GM23248 (cell line): ENCODE measurements around the gene EMP2. TPM values are rescaled to one million over a fixed set of nuclear protein-coding genes. Genes with fewer than 3 reads are reported as not detected.

Experiments
- DNase-seq: peaks from one replicate; pipeline ENCODE4 v3.0.0-alpha.2; 2015
- H2AFZ ChIP-seq: fragments of 200-600 bp; sonication (generic); 2 replicates; pipeline ENCODE4 v1.6.1; 2016; ENCODE audit warnings: antibody characterized with exemption
- H3F3A ChIP-seq: fragments of 200-600 bp; sonication (generic); 2 replicates; pipeline ENCODE4 v1.6.1; 2016; ENCODE audit warnings: mild to moderate bottlenecking, antibody characterized with exemption, mixed run types; ENCODE audit not compliant: insufficient read depth
- H3K27ac ChIP-seq: fragments of 200-600 bp; sonication (generic); 2 replicates; pipeline ENCODE4 v1.5.1; 2016; ENCODE audit warnings: mild to moderate bottlenecking
- H3K27me3 ChIP-seq: fragments of 200-600 bp; sonication (generic); replicated peaks from 2 replicates; pipeline ENCODE4 v1.6.1; 2016; ENCODE audit warnings: mild to moderate bottlenecking; ENCODE audit not compliant: insufficient read depth
- H3K36me3 ChIP-seq: fragments of 200-600 bp; sonication (generic); 2 replicates; pipeline ENCODE4 v1.6.1; 2016; ENCODE audit warnings: low read depth, mild to moderate bottlenecking
- H3K4me1 ChIP-seq: fragments of 200-600 bp; sonication (generic); 2 replicates; pipeline ENCODE4 v1.6.1; 2016; ENCODE audit warnings: mild to moderate bottlenecking; ENCODE audit not compliant: insufficient read depth
- H3K4me2 ChIP-seq: fragments of 200-600 bp; sonication (generic); one replicate; pipeline ENCODE4 v1.6.1; 2016; ENCODE audit warnings: mild to moderate bottlenecking; ENCODE audit not compliant: unreplicated experiment
- H3K4me3 ChIP-seq: fragments of 200-600 bp; sonication (generic); 2 replicates; pipeline ENCODE4 v1.5.1; 2016; ENCODE audit warnings: mild to moderate bottlenecking
- H3K79me2 ChIP-seq: fragments of 200-600 bp; sonication (generic); 2 replicates; pipeline ENCODE4 v1.6.1; 2016; ENCODE audit warnings: mild to moderate bottlenecking; ENCODE audit not compliant: insufficient read depth
- H3K9ac ChIP-seq: fragments of 200-600 bp; sonication (generic); 2 replicates; pipeline ENCODE4 v1.6.1; 2016; ENCODE audit warnings: mild to moderate bottlenecking
- H3K9me2 ChIP-seq: fragments of 200-600 bp; sonication (generic); 2 replicates; pipeline ENCODE4 v1.6.1; 2016; ENCODE audit warnings: mixed run types, mild to moderate bottlenecking, moderate library complexity; ENCODE audit not compliant: insufficient read depth
- H3K9me3 ChIP-seq: fragments of 200-600 bp; sonication (generic); one replicate; pipeline ENCODE4 v1.6.1; 2017; ENCODE audit warnings: low read depth
- H4K20me1 ChIP-seq: fragments of 200-600 bp; sonication (generic); 2 replicates; pipeline ENCODE4 v1.6.0; 2016; ENCODE audit not compliant: insufficient read depth
- EZH2 ChIP-seq: fragments of 200-600 bp; sonication (generic); IDR thresholded peaks from 2 replicates; pipeline ENCODE4 v1.6.1; 2018; ENCODE audit warnings: antibody characterized with exemption, mild to moderate bottlenecking; ENCODE audit not compliant: insufficient read depth, poor library complexity, severe bottlenecking
- EZH2phosphoT487 ChIP-seq: fragments of 200-600 bp; sonication (generic); IDR thresholded peaks from 2 replicates; pipeline ENCODE4 v1.6.1; 2018; ENCODE audit warnings: antibody characterized with exemption, moderate library complexity, mild to moderate bottlenecking, low read depth; ENCODE audit not compliant: insufficient read depth
- WGBS, 2 experiments: methylation state at CpG; one replicate each; pipeline ENCODE4 v1.1.6; 2015 to 2017; ENCODE audit warnings: low lambda C conversion rate in 2 of 2, low coverage in 1 of 2; ENCODE audit errors: missing lambda C conversion rate in 2 of 2; 5-methylcytosine and 5-hydroxymethylcytosine counted together
- in situ Hi-C: fragments of 300-500 bp; cut with MboI; formaldehyde crosslinking; loops from 2 replicates; pipeline ENCODE4 v1.15.0; 2020
- polyA plus RNA-seq: library from polyadenylated mRNA; unstranded; fragments of >200 nt; fragmentation: Nextera tagmentation; extraction: Ambion mirVana; gene quantifications from 2 replicates; pipeline ENCODE4 v1.2.1, GENCODE V29; 2016
- total RNA-seq: library from RNA; depleted of rRNA; stranded (reverse); fragments of >200 nt; shearing (Covaris generic); gene quantifications from 2 replicates; pipeline ENCODE4 v1.2.3, GENCODE V29; 2014

Gene EMP2
- total and polyA plus RNA-seq, 2 experiments from 2014 or later: 26.0 to 73.7 TPM

GRCh38 chr16:10611825-10612342, 31.5 kb upstream of the EMP2 start:
- H3K27me3 ChIP-seq: no peaks in the 10 kb centered on the region
- no peak overlapping the region for H2AFZ ChIP-seq
- no peaks in the 10 kb centered on the region for H3K79me2 ChIP-seq
- H4K20me1 ChIP-seq: no peaks in the 10 kb centered on the region
- H3K4me3 ChIP-seq: no peak overlapping the region
- no peak overlapping the region for H3K4me2 ChIP-seq
- in situ Hi-C loops: no loop called here
- no peak overlapping the region for H3K27ac ChIP-seq
- no peaks in the 10 kb centered on the region for H3K9me2 ChIP-seq
- DNase-seq: no peak
- TF ChIP-seq EZH2phosphoT487: no peak
- TF ChIP-seq EZH2: no peak
- H3K9ac ChIP-seq: no peak overlapping the region
- H3K36me3 ChIP-seq: no peaks in the 10 kb centered on the region
- peaks cover 21% of the 10 kb centered on the region for H3K4me1 ChIP-seq
- no peaks in the 10 kb centered on the region for H3K9me3 ChIP-seq
- H3F3A ChIP-seq: peaks cover 23% of the 10 kb centered on the region
- WGBS, 2 experiments: 92 to 94% methylated on average over 6 of the region's 6 CpGs

- TF ChIP-seq EZH2phosphoT487: no peak
- TF ChIP-seq EZH2: no peak
- no peak overlapping the region for H3K27ac ChIP-seq
- no peak overlapping the region for H3K4me2 ChIP-seq
- no peak for DNase-seq
- peaks cover 23% of the 10 kb centered on the region for H3F3A ChIP-seq
- H3K9ac ChIP-seq: no peak overlapping the region
- H3K4me3 ChIP-seq: no peak overlapping the region
- in situ Hi-C loops: no loop called here
- no peaks in the 10 kb centered on the region for H3K36me3 ChIP-seq
- no peaks in the 10 kb centered on the region for H3K9me3 ChIP-seq
- H3K79me2 ChIP-seq: no peaks in the 10 kb centered on the region
- peaks cover 20% of the 10 kb centered on the region for H3K4me1 ChIP-seq
- WGBS, 2 experiments: 98% methylated on average over 13 of the region's 13 CpGs
- no peak overlapping the region for H2AFZ ChIP-seq
- no peaks in the 10 kb centered on the region for H3K27me3 ChIP-seq
- no peaks in the 10 kb centered on the region for H3K9me2 ChIP-seq
- no peaks in the 10 kb centered on the region for H4K20me1 ChIP-seq
Measured at GRCh38 chr16:10610499-10611184, 30.2 kb upstream of the EMP2 start.

GRCh38 chr16:10609402-10609774, 29.0 kb upstream of the EMP2 start:
- in situ Hi-C loops: no loop called here
- Histone ChIP-seq H3K4me3 (peak overlapping the region; percentile 36), H3K4me1 (peaks cover 20% of the 10 kb centered on the region), H3K79me2 (no peaks in the 10 kb centered on the region), H3K9ac (no peak overlapping the region), H3K27ac (peak overlapping the region; percentile 32), H3K9me2 (no peaks in the 10 kb centered on the region), H3K27me3 (no peaks in the 10 kb centered on the region), H3K36me3 (no peaks in the 10 kb centered on the region), H3F3A (peaks cover 23% of the 10 kb centered on the region), H3K9me3 (no peaks in the 10 kb centered on the region), H3K4me2 (peak overlapping the region; percentile 72), H4K20me1 (no peaks in the 10 kb centered on the region), H2AFZ (peak overlapping the region; percentile 69)
- TF ChIP-seq EZH2: no peak
- no peak for TF ChIP-seq EZH2phosphoT487
- 10 to 14% methylated on average over 7 of the region's 7 CpGs for WGBS, 2 experiments
- peak; percentile 87 for DNase-seq

- no peak for TF ChIP-seq EZH2
- TF ChIP-seq EZH2phosphoT487: no peak
- H3K79me2 ChIP-seq: no peaks in the 10 kb centered on the region
Measured at GRCh38 chr16:10608687-10609401, 28.4 kb upstream of the EMP2 start.

More at GRCh38 chr16:10608687-10609401, 28.4 kb upstream of the EMP2 start:
- H3F3A ChIP-seq: peaks cover 23% of the 10 kb centered on the region
- peak overlapping the region; percentile 32 for H3K27ac ChIP-seq
- no peaks in the 10 kb centered on the region for H3K27me3 ChIP-seq
- H3K9me2 ChIP-seq: no peaks in the 10 kb centered on the region
- H4K20me1 ChIP-seq: no peaks in the 10 kb centered on the region
- no peaks in the 10 kb centered on the region for H3K9me3 ChIP-seq
- 50 to 55% methylated on average over 11 of the region's 11 CpGs for WGBS, 2 experiments
- H3K36me3 ChIP-seq: no peaks in the 10 kb centered on the region
- peak overlapping the region; percentile 72 for H3K4me2 ChIP-seq
- peak overlapping the region; percentile 69 for H2AFZ ChIP-seq
- peak overlapping the region; percentile 36 for H3K4me3 ChIP-seq
- H3K9ac ChIP-seq: no peak overlapping the region
- in situ Hi-C loops: no loop called here
- H3K4me1 ChIP-seq: peaks cover 20% of the 10 kb centered on the region
- peak; percentile 73 for DNase-seq
